Testis (tissue), 2 donors: Measurements from ENCODE around the gene CUEDC1.
"Not testable (repeated sequence)": the region's sequence is repeated elsewhere in the genome, so short reads cannot be mapped to it uniquely, and the experiment has no call there.

Source experiments
- CTCF ChIP-seq, 3 experiments: fragments of 450-650 bp in 2 of 3; fragments of 200-600 bp in 1 of 3; sonication (generic) in 1 of 3; IDR thresholded peaks; one replicate each; pipeline ENCODE4 v1.5.1; 2016 to 2019; ENCODE audit warnings: antibody characterized with exemption in 3 of 3, mild to moderate bottlenecking in 2 of 3, moderate library complexity in 1 of 3
- POLR2A ChIP-seq: fragments of 450-650 bp; IDR thresholded peaks from one replicate; pipeline ENCODE4 v1.6.1; 2017; ENCODE audit warnings: antibody characterized with exemption, mild to moderate bottlenecking, moderate library complexity

- not testable (repeated sequence) for TF ChIP-seq CTCF (IDR thresholded peaks at IDR 0.05); POLR2A
Measured at GRCh38 chr17:57922745-57923144, 32.5 kb downstream of the CUEDC1 start.
